HepG2 (cell line): ENCODE measurements around the gene DAAM1. TPM values are rescaled to one million over a fixed set of nuclear protein-coding genes. Genes with fewer than 3 reads are reported as not detected.

ENCODE experiments used
- ASH2L ChIP-seq: fragments of 300-600, 200-600 bp; sonication (generic); IDR thresholded peaks from 2 replicates; pipeline ENCODE4 v1.7.0; 2017; ENCODE audit warnings: low read depth, mild to moderate bottlenecking, moderate library complexity, mixed read lengths, low read length; ENCODE audit not compliant: insufficient read length
- ATF4 ChIP-seq, 2 experiments: fragments of 450-650 bp in 1 of 2; sonication (generic) in 1 of 2; formaldehyde crosslinking; IDR thresholded peaks; 2 replicates each; pipeline versions ENCODE4 v1.5.0 to v1.8.0; 2020 to 2022; ENCODE audit warnings: mild to moderate bottlenecking in 1 of 2, missing genetic modification reagents in 1 of 2
- GABPB1 ChIP-seq: IDR thresholded peaks from 2 replicates; pipeline ENCODE4 v1.6.1; 2016; ENCODE audit warnings: mild to moderate bottlenecking, missing genetic modification reagents, moderate library complexity, missing compliant biosample characterization
- GTF3A ChIP-seq: sonication (generic); formaldehyde crosslinking; conservative IDR thresholded peaks from 2 replicates; pipeline ENCODE4 v1.4.0; 2020; ENCODE audit warnings: mild to moderate bottlenecking, missing genetic modification reagents
- GZF1 ChIP-seq: sonication (generic); formaldehyde crosslinking; IDR thresholded peaks from 2 replicates; pipeline ENCODE4 v1.5.1; 2020; ENCODE audit warnings: mild to moderate bottlenecking, missing genetic modification reagents
- HNRNPH1 ChIP-seq: fragments of 200-400 bp; formaldehyde crosslinking; optimal IDR thresholded peaks from 2 replicates; pipeline ENCODE3; 2017; ENCODE audit warnings: mild to moderate bottlenecking, low read depth, low read length
- HNRNPLL ChIP-seq: fragments of 200-400 bp; formaldehyde crosslinking; IDR thresholded peaks from 2 replicates; pipeline ENCODE4 v1.6.1; 2017; ENCODE audit warnings: mild to moderate bottlenecking, low read depth, low read length; ENCODE audit not compliant: poor library complexity, severe bottlenecking
- KIAA2018 ChIP-seq: sonication (generic); formaldehyde crosslinking; IDR thresholded peaks from 2 replicates; pipeline ENCODE4 v1.5.0; 2020; ENCODE audit warnings: mild to moderate bottlenecking, missing genetic modification reagents, borderline replicate concordance
- MYC ChIP-seq: sonication (generic); formaldehyde crosslinking; IDR thresholded peaks from 2 replicates; pipeline ENCODE4 v1.9.0; 2021; ENCODE audit warnings: missing genetic modification reagents, borderline replicate concordance
- RFX3 ChIP-seq: IDR thresholded peaks from 2 replicates; pipeline ENCODE4 v1.6.1; 2016; ENCODE audit warnings: missing biosample characterization, missing genetic modification reagents
- RFX5 ChIP-seq: IDR thresholded peaks from 2 replicates; pipeline ENCODE4 v1.6.1; 2011; ENCODE audit warnings: low read depth, low read length, improper control_type of control experiment
- SOX6 ChIP-seq, 2 experiments: fragments of 450-650 bp in 1 of 2; sonication (generic) in 1 of 2; formaldehyde crosslinking in 1 of 2; IDR thresholded peaks; 2 replicates each; pipeline versions ENCODE4 v1.4.0 to v1.6.1; 2017 to 2020; ENCODE audit warnings: antibody characterized with exemption in 1 of 2, mild to moderate bottlenecking in 1 of 2, missing genetic modification reagents in 1 of 2
- STAT5B ChIP-seq: sonication (generic); formaldehyde crosslinking; IDR thresholded peaks from 2 replicates; pipeline ENCODE4 v1.4.0; 2020; ENCODE audit warnings: missing genetic modification reagents
- YY1 ChIP-seq: IDR thresholded peaks from 2 replicates; pipeline ENCODE4 v1.6.1; 2011; ENCODE audit warnings: low read length, low read depth, moderate library complexity, mild to moderate bottlenecking; ENCODE audit not compliant: insufficient read depth, insufficient replicate concordance
- ZNF20 ChIP-seq: sonication (generic); formaldehyde crosslinking; IDR thresholded peaks from 2 replicates; pipeline ENCODE4 v1.4.0; 2020; ENCODE audit warnings: mild to moderate bottlenecking, moderate library complexity, missing genetic modification reagents
- ZNF264 ChIP-seq: sonication (generic); formaldehyde crosslinking; IDR thresholded peaks from 2 replicates; pipeline ENCODE4 v1.4.0; 2020; ENCODE audit warnings: missing genetic modification reagents
- ZNF441 ChIP-seq: sonication (generic); formaldehyde crosslinking; IDR thresholded peaks from 2 replicates; pipeline ENCODE4 v1.7.0; 2021; ENCODE audit warnings: missing genetic modification reagents, borderline replicate concordance
- ZNF720 ChIP-seq: sonication (generic); formaldehyde crosslinking; IDR thresholded peaks from 2 replicates; pipeline ENCODE4 v1.4.0; 2020; ENCODE audit warnings: missing genetic modification reagents
- ZNF879 ChIP-seq: sonication (generic); formaldehyde crosslinking; IDR thresholded peaks from 2 replicates; pipeline ENCODE4 v1.8.1; 2023; ENCODE audit warnings: missing genetic modification reagents
- polyA plus RNA-seq, 8 experiments: library from polyadenylated mRNA; depleted of rRNA in 3 of 8; stranded (reverse) in 7 of 8; unstranded in 1 of 8; fragments of >200 nt; fragmentation: Illumina TruSeq in 4 of 8; extraction: Trizol in 4 of 8; gene quantifications; 2 replicates each; pipeline versions ENCODE4 v1.2.1 to v1.2.3, GENCODE V29; 2011 to 2016; ENCODE audit warnings: low read depth in 4 of 8, missing spikeins in 1 of 8, mixed read lengths in 1 of 8; ENCODE audit not compliant: insufficient read depth in 1 of 8
- total RNA-seq, 5 experiments: library from RNA; depleted of rRNA; stranded (reverse); fragments of >200 nt; fragmentation: Illumina TruSeq; extraction: Trizol; gene quantifications; 2 replicates each; pipeline ENCODE4 v1.2.3, GENCODE V29; 2016; ENCODE audit warnings: low read depth in 1 of 5

DAAM1 gene
- total and polyA plus RNA-seq, 2 of the 13 experiments (the other 11 are each of a cell fraction or from before 2014, with no cell fraction given): 10.9 to 24.5 TPM

GRCh38 chr14:59262717-59263454, 74.4 kb downstream of the DAAM1 start (continued):
- TF ChIP-seq KIAA2018 (CRISPR knock-in tag) (no peak), RFX3 (CRISPR knock-in tag) (no peak), ZNF720 (CRISPR knock-in tag) (no peak), GABPB1 (no peak), ASH2L (no peak), GTF3A (CRISPR knock-in tag) (no peak), MYC (CRISPR knock-in tag) (no peak), ZNF441 (no peak), ATF4 (CRISPR knock-in tag; IDR thresholded peaks at IDR 0.05) (peak in 1 of 2 experiments; percentile 68; a peak in 1 of 4 replicates), ZNF20 (CRISPR knock-in tag) (no peak), ZNF879 (no peak), YY1 (no peak), RFX5 (no peak), SOX6 (IDR thresholded peaks at IDR 0.05) (no peak), SOX6 (CRISPR knock-in tag; IDR thresholded peaks at IDR 0.05) (peak; percentile 84), GZF1 (CRISPR knock-in tag) (no peak), ZNF264 (CRISPR knock-in tag) (no peak), HNRNPLL (no peak), STAT5B (CRISPR knock-in tag) (no peak), HNRNPH1 (no peak)
